ENCODE data around the gene STRADA. TPM values are rescaled to one million over a fixed set of nuclear protein-coding genes. Genes with fewer than 3 reads are reported as not detected.

Gene STRADA
- total and polyA plus RNA-seq, 2 experiments from 2014 or later: 18.0 to 28.8 TPM

DNA sequence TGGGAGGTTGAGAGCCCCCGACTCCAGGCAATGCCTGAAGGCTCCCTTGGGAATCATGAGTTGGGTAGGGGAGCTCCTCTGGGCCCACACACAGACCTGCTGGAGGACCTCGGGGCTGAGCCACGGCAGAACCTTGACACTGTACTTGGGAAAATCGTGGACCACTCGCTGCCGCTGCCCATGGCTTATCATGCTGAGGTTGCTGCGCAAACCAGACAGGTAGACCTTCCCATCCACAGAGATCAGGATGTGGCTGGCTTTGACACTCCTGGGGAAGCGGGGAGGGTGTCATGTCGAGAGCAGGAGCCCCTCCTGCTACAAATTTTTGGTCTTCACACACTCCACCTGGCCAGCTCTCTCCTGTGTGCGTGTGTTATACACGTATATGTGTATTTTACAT is 34.4 kb downstream of the STRADA start (continued):
- TF ChIP-seq, protein P1, sequence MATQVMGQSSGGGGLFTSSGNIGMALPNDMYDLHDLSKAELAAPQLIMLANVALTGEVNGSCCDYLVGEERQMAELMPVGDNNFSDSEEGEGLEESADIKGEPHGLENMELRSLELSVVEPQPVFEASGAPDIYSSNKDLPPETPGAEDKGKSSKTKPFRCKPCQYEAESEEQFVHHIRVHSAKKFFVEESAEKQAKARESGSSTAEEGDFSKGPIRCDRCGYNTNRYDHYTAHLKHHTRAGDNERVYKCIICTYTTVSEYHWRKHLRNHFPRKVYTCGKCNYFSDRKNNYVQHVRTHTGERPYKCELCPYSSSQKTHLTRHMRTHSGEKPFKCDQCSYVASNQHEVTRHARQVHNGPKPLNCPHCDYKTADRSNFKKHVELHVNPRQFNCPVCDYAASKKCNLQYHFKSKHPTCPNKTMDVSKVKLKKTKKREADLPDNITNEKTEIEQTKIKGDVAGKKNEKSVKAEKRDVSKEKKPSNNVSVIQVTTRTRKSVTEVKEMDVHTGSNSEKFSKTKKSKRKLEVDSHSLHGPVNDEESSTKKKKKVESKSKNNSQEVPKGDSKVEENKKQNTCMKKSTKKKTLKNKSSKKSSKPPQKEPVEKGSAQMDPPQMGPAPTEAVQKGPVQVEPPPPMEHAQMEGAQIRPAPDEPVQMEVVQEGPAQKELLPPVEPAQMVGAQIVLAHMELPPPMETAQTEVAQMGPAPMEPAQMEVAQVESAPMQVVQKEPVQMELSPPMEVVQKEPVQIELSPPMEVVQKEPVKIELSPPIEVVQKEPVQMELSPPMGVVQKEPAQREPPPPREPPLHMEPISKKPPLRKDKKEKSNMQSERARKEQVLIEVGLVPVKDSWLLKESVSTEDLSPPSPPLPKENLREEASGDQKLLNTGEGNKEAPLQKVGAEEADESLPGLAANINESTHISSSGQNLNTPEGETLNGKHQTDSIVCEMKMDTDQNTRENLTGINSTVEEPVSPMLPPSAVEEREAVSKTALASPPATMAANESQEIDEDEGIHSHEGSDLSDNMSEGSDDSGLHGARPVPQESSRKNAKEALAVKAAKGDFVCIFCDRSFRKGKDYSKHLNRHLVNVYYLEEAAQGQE (IDR thresholded peaks at IDR 0.05; ENCODE audit: unreplicated experiment): no peak
- TF ChIP-seq STAT1 (IDR thresholded peaks at IDR 0.05; ENCODE audit: unreplicated experiment): no peak

DNA sequence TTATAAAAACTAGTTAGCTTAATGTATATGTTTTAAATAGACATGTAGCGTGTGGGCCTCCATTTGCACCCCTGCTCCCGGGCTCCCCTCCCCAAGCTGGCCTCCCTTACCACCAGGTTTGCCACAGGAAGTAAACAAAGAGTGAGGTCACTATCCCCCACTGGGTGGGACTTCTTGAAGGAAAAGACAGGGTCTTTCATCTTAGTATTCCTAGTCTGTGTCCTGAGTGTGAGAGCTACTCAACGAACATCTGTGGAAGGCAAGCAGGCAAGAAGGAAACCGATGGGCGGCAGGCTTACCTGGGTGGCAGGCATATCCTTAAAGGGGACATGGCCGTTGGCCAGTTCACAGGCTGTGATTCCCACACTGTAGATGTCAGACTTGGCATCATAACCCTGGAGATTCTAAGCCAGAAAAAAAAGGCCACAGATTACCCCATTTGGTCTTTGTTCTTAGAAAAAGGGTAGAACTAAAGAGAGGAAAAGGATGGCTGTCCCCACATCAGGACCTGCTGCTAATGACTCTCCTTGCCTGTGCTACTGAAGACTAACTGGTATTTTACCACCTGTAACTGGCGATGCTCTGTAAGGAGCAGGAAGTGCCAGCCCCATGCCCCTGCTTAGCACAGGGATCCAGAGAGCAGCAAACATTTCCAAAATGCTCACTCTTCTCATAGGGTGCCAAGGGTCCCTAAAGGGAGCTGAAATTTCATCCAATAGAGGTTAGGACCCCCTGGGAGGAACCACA is 35.1 kb downstream of the STRADA start:
- H3K4me1 ChIP-seq (ENCODE audit: insufficient read depth): peaks cover 11% of the 10 kb centered on the region
- ATAC-seq: no peak
- H3K27me3 ChIP-seq (ENCODE audit: insufficient read depth): no peaks in the 10 kb centered on the region
- H3K79me2 ChIP-seq (replicated peaks; ENCODE audit: insufficient read depth): peaks cover 3% of the 10 kb centered on the region; the same call in 1 of the 2 replicates
- no peaks in the 10 kb centered on the region for H3F3A ChIP-seq (replicated peaks; ENCODE audit: low read depth)
- DNase-seq (ENCODE audit: low spot score): no peak
- no peak overlapping the region for H3K4me3 Mint-ChIP-seq
- peaks cover 48% of the 10 kb centered on the region for H3K36me3 Mint-ChIP-seq (ENCODE audit: low read depth)
- no peaks in the 10 kb centered on the region; the same call in none of the 2 replicates for H4K20me1 ChIP-seq (replicated peaks; ENCODE audit: insufficient read depth)
- 0 out of 2 replicates have a peak overlapping the region, but pooled peaks have one; percentile 45 for H3K27ac ChIP-seq (ENCODE audit: low read depth)
- no peak overlapping the region; the same call in 1 of the 2 replicates for H3K27ac Mint-ChIP-seq
- H3K9me3 Mint-ChIP-seq: no peaks in the 10 kb centered on the region
- no peak overlapping the region for H2AFZ ChIP-seq
- no peak overlapping the region for H3K4me2 ChIP-seq
- H3K9me2 ChIP-seq (ENCODE audit: insufficient read depth): no peaks in the 10 kb centered on the region
- peaks cover 23% of the 10 kb centered on the region for H3K4me1 Mint-ChIP-seq
- H3K36me3 ChIP-seq (ENCODE audit: insufficient read depth): no peaks in the 10 kb centered on the region; the same call in 1 of the 2 replicates
- peaks cover 14% of the 10 kb centered on the region for H3K27me3 Mint-ChIP-seq (ENCODE audit: insufficient read depth, low read depth, poor library complexity)
- no peak overlapping the region for H3K4me3 ChIP-seq
- TF ChIP-seq EZH2 (IDR thresholded peaks at IDR 0.05; ENCODE audit: low read depth, unreplicated experiment) (no peak), EZH2phosphoT487 (IDR thresholded peaks at IDR 0.05; ENCODE audit: unreplicated experiment) (no peak), STAT1 (IDR thresholded peaks at IDR 0.05; ENCODE audit: unreplicated experiment) (no peak), NANOG (IDR thresholded peaks at IDR 0.05; ENCODE audit: borderline replicate concordance) (no peak), POLR2AphosphoS5 (IDR thresholded peaks at IDR 0.05; ENCODE audit: low read depth) (no peak), CREB1 (CRISPR knock-in tag; IDR thresholded peaks at IDR 0.05; ENCODE audit: low read depth) (no peak), ZNF114 (CRISPR knock-in tag; IDR thresholded peaks at IDR 0.05) (no peak), JUNB (IDR thresholded peaks at IDR 0.05; ENCODE audit: unreplicated experiment) (no peak), ZNF331 (CRISPR knock-in tag; IDR thresholded peaks at IDR 0.05; ENCODE audit: low read depth) (no peak)
- TF ChIP-seq, protein P2, sequence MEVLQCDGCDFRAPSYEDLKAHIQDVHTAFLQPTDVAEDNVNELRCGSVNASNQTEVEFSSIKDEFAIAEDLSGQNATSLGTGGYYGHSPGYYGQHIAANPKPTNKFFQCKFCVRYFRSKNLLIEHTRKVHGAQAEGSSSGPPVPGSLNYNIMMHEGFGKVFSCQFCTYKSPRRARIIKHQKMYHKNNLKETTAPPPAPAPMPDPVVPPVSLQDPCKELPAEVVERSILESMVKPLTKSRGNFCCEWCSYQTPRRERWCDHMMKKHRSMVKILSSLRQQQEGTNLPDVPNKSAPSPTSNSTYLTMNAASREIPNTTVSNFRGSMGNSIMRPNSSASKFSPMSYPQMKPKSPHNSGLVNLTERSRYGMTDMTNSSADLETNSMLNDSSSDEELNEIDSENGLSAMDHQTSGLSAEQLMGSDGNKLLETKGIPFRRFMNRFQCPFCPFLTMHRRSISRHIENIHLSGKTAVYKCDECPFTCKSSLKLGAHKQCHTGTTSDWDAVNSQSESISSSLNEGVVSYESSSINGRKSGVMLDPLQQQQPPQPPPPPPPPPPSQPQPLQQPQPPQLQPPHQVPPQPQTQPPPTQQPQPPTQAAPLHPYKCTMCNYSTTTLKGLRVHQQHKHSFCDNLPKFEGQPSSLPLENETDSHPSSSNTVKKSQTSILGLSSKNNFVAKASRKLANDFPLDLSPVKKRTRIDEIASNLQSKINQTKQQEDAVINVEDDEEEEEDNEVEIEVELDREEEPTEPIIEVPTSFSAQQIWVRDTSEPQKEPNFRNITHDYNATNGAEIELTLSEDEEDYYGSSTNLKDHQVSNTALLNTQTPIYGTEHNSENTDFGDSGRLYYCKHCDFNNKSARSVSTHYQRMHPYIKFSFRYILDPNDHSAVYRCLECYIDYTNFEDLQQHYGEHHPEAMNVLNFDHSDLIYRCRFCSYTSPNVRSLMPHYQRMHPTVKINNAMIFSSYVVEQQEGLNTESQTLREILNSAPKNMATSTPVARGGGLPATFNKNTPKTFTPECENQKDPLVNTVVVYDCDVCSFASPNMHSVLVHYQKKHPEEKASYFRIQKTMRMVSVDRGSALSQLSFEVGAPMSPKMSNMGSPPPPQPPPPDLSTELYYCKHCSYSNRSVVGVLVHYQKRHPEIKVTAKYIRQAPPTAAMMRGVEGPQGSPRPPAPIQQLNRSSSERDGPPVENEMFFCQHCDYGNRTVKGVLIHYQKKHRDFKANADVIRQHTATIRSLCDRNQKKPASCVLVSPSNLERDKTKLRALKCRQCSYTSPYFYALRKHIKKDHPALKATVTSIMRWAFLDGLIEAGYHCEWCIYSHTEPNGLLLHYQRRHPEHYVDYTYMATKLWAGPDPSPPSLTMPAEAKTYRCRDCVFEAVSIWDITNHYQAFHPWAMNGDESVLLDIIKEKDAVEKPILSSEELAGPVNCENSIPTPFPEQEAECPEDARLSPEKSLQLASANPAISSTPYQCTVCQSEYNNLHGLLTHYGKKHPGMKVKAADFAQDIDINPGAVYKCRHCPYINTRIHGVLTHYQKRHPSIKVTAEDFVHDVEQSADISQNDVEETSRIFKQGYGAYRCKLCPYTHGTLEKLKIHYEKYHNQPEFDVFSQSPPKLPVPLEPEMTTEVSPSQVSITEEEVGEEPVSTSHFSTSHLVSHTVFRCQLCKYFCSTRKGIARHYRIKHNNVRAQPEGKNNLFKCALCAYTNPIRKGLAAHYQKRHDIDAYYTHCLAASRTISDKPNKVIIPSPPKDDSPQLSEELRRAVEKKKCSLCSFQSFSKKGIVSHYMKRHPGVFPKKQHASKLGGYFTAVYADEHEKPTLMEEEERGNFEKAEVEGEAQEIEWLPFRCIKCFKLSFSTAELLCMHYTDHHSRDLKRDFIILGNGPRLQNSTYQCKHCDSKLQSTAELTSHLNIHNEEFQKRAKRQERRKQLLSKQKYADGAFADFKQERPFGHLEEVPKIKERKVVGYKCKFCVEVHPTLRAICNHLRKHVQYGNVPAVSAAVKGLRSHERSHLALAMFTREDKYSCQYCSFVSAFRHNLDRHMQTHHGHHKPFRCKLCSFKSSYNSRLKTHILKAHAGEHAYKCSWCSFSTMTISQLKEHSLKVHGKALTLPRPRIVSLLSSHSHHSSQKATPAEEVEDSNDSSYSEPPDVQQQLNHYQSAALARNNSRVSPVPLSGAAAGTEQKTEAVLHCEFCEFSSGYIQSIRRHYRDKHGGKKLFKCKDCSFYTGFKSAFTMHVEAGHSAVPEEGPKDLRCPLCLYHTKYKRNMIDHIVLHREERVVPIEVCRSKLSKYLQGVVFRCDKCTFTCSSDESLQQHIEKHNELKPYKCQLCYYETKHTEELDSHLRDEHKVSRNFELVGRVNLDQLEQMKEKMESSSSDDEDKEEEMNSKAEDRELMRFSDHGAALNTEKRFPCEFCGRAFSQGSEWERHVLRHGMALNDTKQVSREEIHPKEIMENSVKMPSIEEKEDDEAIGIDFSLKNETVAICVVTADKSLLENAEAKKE (CRISPR knock-in tag; IDR thresholded peaks at IDR 0.05): no peak
- TF ChIP-seq, protein P3, sequence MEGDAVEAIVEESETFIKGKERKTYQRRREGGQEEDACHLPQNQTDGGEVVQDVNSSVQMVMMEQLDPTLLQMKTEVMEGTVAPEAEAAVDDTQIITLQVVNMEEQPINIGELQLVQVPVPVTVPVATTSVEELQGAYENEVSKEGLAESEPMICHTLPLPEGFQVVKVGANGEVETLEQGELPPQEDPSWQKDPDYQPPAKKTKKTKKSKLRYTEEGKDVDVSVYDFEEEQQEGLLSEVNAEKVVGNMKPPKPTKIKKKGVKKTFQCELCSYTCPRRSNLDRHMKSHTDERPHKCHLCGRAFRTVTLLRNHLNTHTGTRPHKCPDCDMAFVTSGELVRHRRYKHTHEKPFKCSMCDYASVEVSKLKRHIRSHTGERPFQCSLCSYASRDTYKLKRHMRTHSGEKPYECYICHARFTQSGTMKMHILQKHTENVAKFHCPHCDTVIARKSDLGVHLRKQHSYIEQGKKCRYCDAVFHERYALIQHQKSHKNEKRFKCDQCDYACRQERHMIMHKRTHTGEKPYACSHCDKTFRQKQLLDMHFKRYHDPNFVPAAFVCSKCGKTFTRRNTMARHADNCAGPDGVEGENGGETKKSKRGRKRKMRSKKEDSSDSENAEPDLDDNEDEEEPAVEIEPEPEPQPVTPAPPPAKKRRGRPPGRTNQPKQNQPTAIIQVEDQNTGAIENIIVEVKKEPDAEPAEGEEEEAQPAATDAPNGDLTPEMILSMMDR (conservative IDR thresholded peaks at IDR 0.05; ENCODE audit: low read depth in 2 of 2): no peak
